B cell (primary cell): ENCODE data around the gene ADGRB2.

Experiments
- CTCF ChIP-seq: fragments of 200-600 bp; IDR thresholded peaks from one replicate; pipeline ENCODE4 v1.8.0; 2022; ENCODE audit warnings: antibody characterized with exemption, mild to moderate bottlenecking
- EZH2 ChIP-seq: IDR thresholded peaks from 2 replicates; pipeline ENCODE4 v1.6.1; 2012; ENCODE audit warnings: borderline replicate concordance, low read depth, mild to moderate bottlenecking, moderate library complexity, low read length; ENCODE audit not compliant: insufficient read depth, poor library complexity, severe bottlenecking

GRCh38 chr1:31712630-31713029, 51.5 kb downstream of the ADGRB2 start:
- TF ChIP-seq CTCF (no peak), EZH2 (no peak)
